HG03457 (cell line): Measurements from ENCODE around the gene RASGRF1.

Source experiments
- ATAC-seq: cut with Tn5 transposase; IDR thresholded peaks from one replicate; pipeline ENCODE4 v1.9.1; 2021; ENCODE audit warnings: moderate number of reproducible peaks; ENCODE audit not compliant: unreplicated experiment

Gene RASGRF1

DNA sequence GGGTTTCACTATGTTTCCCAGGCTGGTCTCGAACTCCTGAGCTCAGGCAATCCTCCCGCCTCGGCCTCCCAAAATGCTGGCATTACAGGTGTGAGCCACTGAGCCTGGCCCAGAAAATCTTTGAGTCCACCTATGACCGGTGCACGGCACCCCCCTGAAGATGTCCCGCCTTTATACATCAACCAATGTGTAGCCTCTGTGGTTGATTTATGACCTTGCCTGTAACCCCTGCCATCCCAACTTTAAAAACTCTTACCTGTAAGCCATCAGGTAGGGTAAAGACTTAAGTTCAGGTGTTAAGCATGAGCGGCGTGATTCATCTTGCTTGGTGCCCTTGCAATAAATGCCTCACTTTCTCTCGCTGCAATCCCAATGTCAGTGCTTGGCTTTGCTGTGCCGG lies 131.2 kb downstream of the RASGRF1 start:
- ATAC-seq, result no peak

DNA sequence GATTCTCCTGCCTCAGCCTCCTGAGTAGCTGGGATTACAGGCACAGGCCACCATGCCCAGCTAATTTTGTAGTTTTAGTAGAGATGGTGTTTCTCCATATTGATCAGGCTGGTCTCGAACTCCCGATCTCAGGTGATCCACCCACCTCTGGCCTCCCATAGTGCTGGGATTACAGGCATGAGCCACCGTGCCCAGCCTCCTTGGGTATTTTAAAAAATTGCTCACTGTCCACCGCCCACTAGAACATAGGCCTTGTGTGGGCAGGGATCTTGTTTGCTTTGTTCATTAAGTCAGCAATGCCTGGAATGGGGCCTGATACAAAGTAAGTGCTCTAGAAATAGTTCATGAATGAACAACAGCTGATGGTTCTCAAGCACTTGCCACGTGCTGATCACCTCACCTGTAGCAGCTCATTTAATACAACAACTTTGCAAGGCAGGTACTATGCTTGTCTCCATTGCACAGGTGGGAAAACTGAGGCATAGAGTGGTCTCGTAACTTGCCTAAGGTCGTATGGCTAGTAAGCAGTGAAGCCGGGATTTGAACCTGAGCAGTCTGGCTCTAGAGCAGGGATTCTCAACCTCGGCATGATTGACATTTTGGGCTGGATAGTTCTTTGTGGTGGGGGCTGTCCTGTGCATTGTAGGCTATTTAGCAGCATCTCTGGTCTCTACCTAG lies 133.0 kb downstream of the RASGRF1 start:
- no peak for ATAC-seq

DNA sequence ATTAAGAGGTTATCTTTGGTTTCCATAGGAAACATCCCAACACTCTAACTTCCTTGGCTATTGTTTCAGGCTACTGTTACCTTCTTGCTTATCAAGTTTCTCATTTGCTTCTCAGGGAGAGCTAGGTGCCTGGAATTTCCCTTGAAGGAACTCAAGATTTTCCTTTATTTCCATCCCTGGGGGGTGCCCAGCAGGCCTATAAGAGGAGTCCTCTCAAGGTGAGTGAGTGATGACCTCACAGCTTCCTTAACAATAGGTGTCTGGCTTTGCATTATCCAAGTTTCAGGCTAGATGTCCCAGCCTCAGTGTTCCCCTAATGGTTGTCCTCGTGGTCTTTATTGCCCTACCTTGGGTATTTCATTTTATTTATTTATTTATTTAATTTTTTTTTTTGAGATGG lies 133.6 kb downstream of the RASGRF1 start:
- ATAC-seq, result no peak

DNA sequence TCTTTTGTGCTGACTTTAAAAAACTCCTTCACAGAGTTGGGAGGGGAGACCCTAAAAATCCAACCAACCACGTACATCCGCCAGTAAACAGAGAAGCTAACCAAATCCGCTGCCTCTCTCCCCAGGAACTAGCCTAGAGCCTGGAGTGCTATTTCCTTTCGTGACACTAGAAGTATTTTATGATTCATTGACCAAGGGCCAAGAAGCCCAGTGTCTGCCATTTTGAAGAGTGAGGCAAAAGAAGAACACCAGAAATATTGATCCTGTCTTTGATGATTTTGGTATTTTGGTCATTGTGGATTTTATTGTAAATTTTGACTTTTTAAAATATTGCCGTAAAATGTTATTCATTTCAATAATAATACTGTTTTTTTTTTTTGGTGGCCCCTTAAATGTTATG lies 135.2 kb downstream of the RASGRF1 start:
- no peak for ATAC-seq

DNA sequence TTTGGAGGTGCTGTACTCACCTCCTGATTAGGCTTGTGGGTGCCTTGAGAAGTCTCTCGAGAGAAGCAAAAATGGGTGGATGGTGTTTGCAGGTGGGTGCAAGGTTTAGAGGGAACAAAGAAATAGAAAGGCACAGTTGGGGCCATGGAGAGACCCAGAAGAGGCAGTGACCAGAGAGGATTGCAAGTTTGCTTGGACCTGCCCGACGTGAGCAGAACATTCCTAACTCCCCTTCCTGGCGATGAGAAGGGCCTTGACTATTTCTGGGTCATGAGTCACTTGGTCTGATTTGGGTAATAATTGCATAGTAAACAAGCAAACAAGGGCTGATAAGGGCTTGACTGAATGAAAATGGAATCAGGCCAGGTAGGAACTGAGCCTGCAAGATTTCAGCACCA lies 138.7 kb downstream of the RASGRF1 start:
- ATAC-seq, result no peak

DNA sequence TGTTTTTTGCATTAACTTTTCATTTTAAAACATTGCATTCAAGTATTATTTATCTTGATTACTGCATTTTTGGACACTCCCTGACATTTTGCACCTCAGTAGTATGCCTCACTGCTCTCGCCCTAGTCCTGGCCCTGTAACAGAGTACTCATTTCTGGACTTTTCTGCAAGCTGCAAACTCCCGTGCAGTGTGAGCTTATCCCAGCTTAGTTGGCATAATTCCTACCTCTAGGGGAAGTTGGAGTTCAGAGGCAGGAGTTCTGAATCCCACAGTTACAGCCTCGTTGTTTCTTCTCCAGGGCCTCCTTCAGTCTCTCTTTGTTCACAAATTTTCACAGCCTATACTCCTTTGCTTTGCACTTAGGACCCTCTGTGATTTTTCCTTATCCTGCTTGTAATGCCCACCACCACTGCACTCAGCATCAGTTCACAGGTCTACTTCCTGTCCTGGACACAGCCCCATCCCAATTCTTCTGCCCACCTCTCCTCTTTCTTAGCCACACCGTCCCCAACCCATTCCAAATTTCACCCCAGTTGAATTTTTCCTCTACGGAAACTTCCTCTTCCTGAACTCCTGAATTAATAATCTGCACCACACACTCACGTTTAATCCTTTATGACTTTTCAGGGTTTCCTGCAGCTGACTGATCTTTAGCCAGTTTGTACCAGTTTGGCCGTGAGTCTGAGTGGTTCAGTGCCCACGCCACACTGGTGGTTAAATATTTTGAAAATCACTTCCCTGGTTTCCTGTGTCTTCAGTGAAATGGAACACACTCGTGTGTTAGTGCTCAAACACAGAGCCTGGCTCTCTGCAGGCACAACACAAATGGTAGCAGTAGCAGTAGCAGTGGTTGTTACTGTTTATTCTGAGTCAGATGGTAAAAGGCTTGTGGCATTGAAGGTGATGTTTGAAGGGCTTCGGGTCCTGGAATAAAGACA lies 139.4 kb downstream of the RASGRF1 start:
- ATAC-seq, result no peak

DNA sequence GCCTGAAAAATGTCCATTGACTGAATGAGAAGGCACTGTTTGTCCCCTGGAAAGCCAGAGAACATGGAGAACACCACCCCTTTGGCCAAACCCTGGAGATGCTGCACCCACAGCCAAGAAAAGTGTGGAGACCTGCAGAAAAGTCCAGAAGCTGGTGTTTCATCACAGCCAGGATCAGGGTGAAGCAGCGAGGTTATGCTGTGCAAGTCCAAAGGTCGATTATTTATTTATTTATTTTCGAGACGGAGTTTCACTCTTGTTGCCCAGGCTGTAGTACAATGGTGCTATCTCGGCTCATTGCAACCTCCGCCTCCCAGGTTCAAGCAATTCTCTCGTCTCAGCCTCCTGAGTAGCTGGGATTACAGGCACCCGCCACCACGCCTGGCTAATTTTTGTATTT lies 140.2 kb downstream of the RASGRF1 start:
- no peak for ATAC-seq

DNA sequence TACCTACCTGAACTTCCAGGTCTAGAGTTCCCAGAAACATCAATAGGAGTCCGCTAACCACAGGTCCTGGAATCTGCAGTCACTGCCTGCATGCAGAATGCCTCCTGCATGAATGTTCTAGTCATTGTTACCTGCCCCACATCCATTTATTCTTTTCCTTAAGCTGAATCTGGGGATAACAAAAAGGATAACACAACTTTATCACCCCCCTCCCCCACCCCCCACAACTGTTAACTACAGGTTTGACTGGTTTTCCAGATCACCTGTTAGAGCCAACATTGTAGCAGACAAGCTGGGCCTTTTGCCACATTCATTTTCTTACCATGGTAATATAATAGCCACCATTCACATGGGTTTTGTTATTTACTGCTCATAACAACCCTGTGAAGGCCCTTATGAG lies 141.1 kb downstream of the RASGRF1 start:
- no peak for ATAC-seq

DNA sequence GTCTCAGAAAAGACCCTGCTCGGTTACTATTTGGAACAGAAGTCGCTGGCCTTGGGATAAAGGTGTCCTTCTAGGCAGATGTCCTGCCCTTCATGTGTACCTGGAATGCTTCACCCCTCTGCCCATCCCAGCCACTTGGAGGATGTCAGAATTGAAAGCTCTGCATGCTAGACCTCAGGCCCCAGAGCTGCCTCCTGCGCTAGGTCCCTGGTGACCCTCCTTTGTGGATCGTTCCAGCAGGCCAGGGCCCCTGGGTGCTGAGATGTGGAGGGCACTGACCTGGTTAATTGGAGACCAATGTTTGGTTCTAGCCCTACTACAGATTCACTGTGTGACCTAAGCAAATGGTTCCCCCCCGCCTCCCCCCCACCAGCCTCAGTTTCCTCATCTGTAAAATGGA lies 143.1 kb downstream of the RASGRF1 start:
- no peak for ATAC-seq

DNA sequence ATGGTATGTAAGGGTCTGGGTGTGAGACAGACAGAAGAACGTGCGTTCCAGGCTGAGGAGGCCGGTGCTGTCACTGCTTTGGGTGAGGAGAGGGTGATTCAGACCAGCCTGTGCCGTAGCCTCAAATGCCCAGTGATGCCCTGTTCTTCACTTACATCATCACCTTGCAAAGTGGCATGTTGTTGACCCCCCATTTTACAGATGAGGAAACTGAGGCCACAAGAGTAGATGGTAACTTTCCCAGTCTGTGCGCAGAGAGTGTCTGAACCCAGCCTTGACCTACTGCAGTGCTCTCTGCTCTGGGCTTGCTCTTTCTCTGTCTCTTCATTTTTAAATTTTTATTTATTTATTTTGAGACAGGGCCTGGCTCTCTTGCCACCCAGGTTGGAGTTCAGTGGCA lies 144.1 kb downstream of the RASGRF1 start:
- no peak for ATAC-seq

DNA sequence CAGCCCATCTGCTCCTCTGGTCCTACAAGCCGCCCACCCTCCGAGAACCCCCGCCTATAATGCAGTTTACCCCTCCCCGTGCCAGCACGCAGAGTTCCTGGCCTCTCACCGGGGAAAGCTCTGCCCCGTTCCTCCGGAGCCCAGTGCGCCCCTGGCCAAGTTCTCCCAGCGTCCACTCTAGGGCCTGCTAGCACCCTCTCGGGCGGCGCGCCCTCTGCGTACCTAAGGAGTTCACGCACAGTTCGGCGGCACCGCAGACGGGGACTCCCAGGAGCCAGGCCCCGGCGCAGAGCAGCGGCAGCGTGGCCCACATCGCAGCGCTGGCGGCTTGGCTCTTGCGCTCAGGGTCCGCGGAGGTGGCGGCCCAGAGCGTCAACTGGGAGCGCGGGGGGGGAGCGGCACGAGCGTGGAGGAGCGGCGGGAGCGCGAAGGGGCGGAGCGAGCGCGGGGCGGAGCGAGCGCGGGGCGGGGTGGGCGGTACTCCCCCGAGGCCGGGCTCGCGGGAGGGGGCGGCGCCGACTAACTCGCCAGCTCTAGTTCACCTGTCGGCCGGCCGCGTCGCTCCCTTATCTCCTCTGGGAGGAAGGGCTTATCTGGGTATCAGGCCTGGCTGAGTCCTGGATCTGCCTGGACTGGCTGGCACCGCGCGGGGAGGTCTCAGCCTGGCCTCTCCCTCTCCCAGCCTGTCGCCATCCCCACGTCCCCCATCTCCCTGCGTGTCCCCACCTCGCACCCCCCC lies 145.7 kb downstream of the RASGRF1 start, which contains the start of gene CTSH:
CTSH (minus strand) TSS at position 378 of the 739 bp plus-strand sequence; CDS start at position 313, 65 bp downstream.
- peak; percentile 50 for ATAC-seq

DNA sequence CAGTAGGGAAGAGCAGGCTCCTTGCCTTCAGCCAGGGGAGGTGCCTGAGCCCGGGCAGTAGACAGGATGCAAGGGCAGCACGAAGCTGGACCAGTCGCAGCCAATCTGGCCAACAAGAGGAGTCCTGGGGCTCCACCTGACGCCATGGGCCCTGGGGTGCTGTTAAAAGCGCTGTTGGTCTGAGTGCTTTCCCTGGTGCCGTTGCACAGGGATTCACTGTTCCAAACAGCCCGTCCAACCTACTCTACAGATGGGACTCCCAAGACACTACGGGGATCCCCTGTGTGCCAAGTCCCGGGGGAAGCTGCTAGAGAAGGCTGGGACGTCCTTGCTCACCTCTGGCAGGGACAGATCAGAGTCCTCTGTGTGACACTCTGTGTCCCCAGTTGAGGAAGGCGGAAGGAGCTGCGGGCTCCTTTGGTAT lies 146.4 kb downstream of the RASGRF1 start:
- ATAC-seq, result peak; percentile 20

DNA sequence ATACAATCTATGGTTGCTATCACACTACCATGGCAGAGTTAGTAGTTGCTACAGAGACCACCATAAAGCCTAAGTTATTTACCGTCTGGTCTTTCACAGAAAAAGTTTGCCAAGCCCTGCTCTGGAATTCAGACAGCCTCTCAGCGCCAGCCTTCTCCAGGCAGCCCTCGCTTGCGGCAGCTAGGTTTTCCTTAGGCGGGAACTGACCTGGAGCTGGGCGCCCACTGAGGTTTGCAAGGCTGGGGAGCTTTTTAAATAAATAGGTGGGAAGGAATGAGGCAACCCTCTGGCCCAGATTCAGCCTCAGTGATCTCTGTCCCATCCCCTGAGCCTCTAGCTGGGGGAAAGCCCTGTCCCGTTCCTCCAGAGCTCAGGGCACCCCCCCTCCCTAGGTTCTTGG lies 146.9 kb downstream of the RASGRF1 start:
- ATAC-seq, result no peak

DNA sequence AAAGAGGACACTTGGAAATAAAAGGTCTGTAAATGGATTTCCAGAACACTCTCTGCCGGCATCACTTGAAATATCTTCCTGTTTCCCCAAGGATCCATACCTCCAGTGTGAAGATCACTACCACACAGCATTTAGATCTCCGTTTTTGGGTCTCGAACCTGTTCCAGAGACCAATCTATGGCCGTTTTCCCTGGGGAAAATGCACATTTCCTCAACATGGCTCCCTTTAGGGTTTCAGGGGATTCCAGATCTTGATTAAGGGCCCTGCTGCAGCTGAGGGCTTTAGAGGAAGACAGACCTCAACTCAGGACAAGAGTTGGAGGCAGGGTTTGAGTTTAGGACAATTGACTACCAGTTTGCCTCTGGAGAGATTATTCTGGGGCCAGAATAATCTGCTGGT lies 147.8 kb downstream of the RASGRF1 start:
- ATAC-seq, result no peak

DNA sequence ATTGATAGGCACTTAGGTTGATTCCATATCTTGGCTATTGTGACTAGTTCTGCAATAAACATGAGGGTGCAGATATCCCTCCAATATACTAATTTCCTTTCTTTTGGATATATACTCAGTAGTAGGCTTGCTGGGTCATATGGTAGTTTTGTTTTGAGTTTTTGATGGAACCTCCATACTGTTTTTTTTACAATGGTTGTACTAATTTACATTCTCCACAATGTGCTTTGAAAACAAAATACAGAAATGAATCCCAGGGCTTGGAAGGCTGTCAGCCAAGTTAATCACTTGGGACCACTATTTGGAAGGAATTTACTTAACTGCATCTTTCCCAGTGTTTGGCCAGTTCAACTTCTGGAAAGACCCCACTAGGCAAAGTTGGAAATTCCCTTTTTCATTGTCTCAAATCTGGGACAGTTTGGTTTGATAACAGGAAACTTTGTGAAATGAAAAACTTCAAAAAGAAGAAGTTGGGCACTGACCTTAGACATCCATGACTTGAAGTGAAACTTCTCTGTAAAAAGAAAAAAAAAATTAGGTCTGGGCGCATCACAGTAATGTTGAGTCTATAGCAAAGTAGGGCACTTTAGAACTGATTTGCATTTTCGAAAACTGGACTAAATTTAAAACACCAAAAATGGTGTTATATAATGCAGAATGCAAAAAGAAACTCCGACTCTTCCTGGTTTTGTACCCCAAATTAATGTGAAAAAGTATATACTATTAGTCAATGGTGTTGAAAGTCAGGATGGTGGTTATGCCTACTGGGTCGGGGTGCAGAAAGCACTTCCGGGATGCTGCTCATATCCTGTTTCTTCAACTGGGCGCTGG lies 151.7 kb downstream of the RASGRF1 start:
- ATAC-seq, result peak; percentile 67

DNA sequence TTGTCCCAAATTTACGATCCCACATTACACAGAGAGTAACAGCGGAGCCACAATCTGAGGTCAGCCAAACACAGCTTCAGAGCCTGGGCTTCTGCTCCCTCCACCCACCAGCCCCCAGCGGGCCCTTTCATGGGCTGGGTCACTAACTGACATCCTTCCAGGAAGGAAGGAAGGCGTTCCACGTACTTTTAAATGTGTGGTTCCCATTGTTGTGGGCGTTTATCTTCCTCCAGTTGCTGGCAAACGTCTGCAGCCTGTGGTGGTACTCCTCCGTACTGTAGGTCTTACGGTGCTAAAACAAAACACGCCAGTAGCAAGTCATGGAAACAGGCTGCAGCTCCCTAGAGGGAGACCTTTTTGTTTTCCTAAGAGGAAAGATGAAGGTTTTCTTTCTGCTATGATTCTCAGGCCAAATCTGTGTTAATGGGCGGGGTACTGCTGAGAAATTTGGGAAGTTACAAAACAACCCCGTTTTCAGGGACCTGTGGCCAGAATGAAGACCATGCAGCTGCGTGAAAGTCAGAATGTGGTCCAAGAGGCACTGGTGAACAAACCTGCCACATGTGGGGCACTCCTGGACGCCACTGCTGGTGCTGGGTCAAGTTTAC lies 153.3 kb downstream of the RASGRF1 start:
- ATAC-seq, result no peak

DNA sequence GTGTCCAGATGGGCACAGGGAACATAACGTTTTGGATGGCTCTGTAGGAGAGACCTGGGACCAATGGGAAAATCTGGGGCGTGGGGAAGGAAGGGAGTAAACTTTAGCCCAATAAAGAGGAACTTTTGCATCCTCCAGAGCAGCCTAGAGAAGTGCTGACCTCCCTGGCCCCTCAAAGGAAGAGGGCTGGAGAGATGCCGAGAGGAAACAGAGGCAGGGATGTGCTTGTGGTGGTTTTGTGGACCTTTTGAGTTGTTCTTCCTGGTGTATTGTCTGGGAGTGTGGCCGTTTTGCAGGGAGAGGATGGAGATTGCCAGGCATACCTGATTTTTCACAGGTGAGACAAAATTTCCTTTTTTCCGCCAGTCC lies 155.9 kb downstream of the RASGRF1 start:
- ATAC-seq, result no peak

DNA sequence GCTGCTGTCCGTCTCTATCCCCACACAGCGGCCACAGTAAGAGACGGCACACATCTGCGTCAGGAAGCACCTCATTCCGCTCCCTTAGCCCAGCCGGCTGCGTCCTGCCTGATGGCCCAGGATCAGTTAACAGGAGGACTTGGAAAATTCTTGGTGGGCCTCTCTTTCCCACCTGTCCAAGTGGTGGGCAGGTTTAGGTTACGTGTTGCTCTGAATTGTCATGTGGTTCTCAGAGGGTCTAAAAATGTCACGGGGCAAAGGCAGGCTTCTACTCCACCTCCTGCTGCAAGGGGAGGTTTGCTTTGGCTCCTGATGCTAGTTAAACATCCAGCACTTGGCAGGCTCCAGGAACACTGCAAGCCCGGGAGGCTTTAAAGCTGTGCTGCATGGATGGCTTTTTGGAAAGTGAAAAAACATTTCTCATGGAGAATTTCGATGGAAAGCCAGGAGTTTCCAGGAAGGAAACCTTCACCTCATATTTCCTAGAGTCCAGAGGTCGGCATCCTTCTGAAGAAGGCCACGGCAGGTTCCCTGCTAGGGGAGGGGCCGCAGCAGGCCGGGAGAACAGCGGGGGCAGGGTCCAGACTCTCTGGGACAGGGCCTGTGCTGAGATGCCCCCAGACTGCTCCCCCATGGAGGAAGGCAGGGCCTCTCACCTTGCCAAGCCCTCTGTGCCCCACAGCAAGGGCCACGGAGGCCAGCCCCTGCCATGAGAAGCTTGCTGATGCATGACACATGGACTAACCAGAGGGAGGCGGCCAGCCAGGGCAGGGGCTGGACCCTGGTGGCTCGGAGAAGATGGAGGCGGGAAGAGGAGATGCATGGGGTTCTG lies 156.5 kb downstream of the RASGRF1 start:
- ATAC-seq, result no peak

DNA sequence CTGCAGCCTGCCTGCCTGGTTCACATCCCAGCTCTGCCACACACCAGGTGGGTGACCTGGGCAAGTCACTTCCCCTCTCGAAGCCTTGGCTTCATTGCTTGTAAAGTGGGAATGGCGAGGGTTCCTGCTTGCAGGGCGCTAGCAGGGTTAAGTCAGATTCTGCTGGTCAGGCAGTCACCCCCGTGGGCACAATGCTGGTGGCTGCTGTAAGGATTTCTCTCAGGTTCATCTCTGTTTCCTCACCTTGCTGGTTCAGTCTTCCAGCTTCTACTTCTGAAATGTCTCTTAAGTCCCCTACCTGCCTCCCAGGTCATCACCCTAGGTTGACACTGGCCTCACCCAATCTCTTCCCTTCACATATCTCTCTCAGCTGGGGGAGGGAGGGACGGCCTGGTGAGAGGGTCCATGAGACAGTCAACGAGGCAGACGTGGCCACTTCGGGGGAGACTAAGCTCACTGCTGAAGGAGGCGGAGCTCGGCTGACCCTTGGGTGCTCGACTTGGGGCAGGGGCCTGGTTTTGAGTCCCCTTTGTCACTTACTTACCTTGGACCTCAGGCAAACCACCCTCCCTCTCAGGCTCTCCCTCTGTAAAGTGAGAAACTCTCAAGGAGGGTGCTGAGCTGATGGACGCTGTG lies 157.3 kb downstream of the RASGRF1 start:
- no peak for ATAC-seq
